Endodermal cell (in vitro differentiated cells): Measurements from ENCODE around the gene NCK2. TPM values are rescaled to one million over a fixed set of nuclear protein-coding genes. Genes with fewer than 3 reads are reported as not detected.
"Not testable (repeated sequence)": the region's sequence is repeated elsewhere in the genome, so short reads cannot be mapped to it uniquely, and the experiment has no call there.

Experiments
- DNase-seq: peaks from one replicate; pipeline ENCODE4 v3.0.0-alpha.2; 2017
- H3K27ac ChIP-seq: 2 replicates; pipeline ENCODE4 v1.5.1; 2013; ENCODE audit warnings: mild to moderate bottlenecking, low read depth, low read length, moderate library complexity
- H3K27me3 ChIP-seq: 2 replicates; pipeline ENCODE4 v1.6.1; 2013; ENCODE audit warnings: mild to moderate bottlenecking, low read length, moderate library complexity; ENCODE audit not compliant: insufficient read depth, control insufficient read depth, poor library complexity, severe bottlenecking
- H3K36me3 ChIP-seq: 2 replicates; pipeline ENCODE4 v1.7.0; 2013; ENCODE audit warnings: mild to moderate bottlenecking, low read length, moderate library complexity; ENCODE audit not compliant: control insufficient read depth, insufficient read depth
- H3K4me1 ChIP-seq: one replicate; pipeline ENCODE4 v1.7.0; 2013; ENCODE audit warnings: low read length; ENCODE audit not compliant: control insufficient read depth, insufficient read depth
- H3K4me3 ChIP-seq: 2 replicates; pipeline ENCODE4 v1.5.1; 2013; ENCODE audit warnings: mild to moderate bottlenecking, low read length, moderate library complexity
- H3K9ac ChIP-seq: 2 replicates; pipeline ENCODE4 v1.6.1; 2013; ENCODE audit warnings: mild to moderate bottlenecking, low read length, moderate library complexity; ENCODE audit not compliant: poor library complexity, severe bottlenecking; ENCODE audit errors: extremely low read depth
- H3K9me3 ChIP-seq: 2 replicates; pipeline ENCODE4 v1.6.1; 2013; ENCODE audit warnings: mild to moderate bottlenecking, low read length, moderate library complexity; ENCODE audit not compliant: control insufficient read depth
- H3K27ac Mint-ChIP-seq: 2 replicates; pipeline ENCODE4 v1.8.0; 2020; ENCODE audit warnings: mixed read lengths
- H3K27me3 Mint-ChIP-seq: 2 replicates; pipeline ENCODE4 v1.8.0; 2021; ENCODE audit warnings: mild to moderate bottlenecking, mixed read lengths; ENCODE audit not compliant: insufficient read depth
- H3K36me3 Mint-ChIP-seq: 2 replicates; pipeline ENCODE4 v1.8.0; 2020; ENCODE audit warnings: low read depth, mixed read lengths
- H3K4me1 Mint-ChIP-seq: 2 replicates; pipeline ENCODE4 v1.8.0; 2020; ENCODE audit warnings: mixed read lengths
- H3K4me3 Mint-ChIP-seq: 2 replicates; pipeline ENCODE4 v1.8.0; 2020; ENCODE audit warnings: mild to moderate bottlenecking, moderate library complexity, mixed read lengths
- H3K9me3 Mint-ChIP-seq: 2 replicates; pipeline ENCODE4 v1.8.0; 2020; ENCODE audit warnings: mild to moderate bottlenecking, mixed read lengths
- WGBS, 2 experiments: methylation state at CpG; one replicate each; pipeline versions ENCODE4 v1.1.5 to v1.1.7; 2013; ENCODE audit warnings: missing lambda C conversion rate in 2 of 2, mixed read lengths in 1 of 2; ENCODE audit not compliant: insufficient coverage in 1 of 2, insufficient read length in 1 of 2; 5-methylcytosine and 5-hydroxymethylcytosine counted together
- total RNA-seq, 2 donors: library from RNA; stranded (reverse); fragmentation: NEBNext Ultra II Directional in 1 of 2; extraction: Animal tissue kit (Norgen Biotek cat#: 25700) in 1 of 2; gene quantifications; 2 replicates in 1 of 2; 3 replicates in 1 of 2; pipeline ENCODE4 v1.2.1, GENCODE V29; 2021
- TF ChIP-seq, protein P1 (sequence below): fragments of 200-600 bp; sonication (generic); conservative IDR thresholded peaks from 2 replicates; pipeline ENCODE4 v1.5.0; 2021; ENCODE audit warnings: antibody characterized with exemption, mild to moderate bottlenecking

NCK2 gene
- total RNA-seq, 2 donors from 2014 or later: 58.9 to 63.8 TPM

DNA sequence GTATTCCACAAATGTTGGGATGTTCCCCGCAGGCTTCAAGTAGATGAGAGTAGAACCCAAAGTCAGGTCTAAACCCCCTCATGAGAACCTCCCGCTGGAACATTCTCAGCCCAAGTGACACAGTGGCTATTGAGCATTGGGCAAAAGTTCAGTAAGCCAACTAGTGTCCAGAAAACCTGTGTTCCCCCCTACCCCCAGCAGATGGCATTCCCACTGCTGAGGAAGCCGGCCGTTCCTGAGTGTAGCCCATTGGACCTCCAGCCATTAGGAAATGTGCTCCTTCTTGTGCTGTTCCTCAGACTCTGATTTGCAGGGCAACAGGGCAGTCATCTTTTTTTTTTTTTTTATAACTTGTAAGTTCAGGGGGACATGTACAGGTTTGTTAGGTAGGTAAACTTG is 152.1 kb downstream of the NCK2 start:
- Histone ChIP-seq H3K27me3 (no peaks in the 10 kb centered on the region), H3K4me3 (no peak overlapping the region), H3K4me1 (no peaks in the 10 kb centered on the region), H3K9me3 (peaks cover 11% of the 10 kb centered on the region), H3K27ac (no peak overlapping the region), H3K9ac (no peak overlapping the region), H3K36me3 (peaks cover 27% of the 10 kb centered on the region)
- DNase-seq: no peak
- TF ChIP-seq, protein P1, sequence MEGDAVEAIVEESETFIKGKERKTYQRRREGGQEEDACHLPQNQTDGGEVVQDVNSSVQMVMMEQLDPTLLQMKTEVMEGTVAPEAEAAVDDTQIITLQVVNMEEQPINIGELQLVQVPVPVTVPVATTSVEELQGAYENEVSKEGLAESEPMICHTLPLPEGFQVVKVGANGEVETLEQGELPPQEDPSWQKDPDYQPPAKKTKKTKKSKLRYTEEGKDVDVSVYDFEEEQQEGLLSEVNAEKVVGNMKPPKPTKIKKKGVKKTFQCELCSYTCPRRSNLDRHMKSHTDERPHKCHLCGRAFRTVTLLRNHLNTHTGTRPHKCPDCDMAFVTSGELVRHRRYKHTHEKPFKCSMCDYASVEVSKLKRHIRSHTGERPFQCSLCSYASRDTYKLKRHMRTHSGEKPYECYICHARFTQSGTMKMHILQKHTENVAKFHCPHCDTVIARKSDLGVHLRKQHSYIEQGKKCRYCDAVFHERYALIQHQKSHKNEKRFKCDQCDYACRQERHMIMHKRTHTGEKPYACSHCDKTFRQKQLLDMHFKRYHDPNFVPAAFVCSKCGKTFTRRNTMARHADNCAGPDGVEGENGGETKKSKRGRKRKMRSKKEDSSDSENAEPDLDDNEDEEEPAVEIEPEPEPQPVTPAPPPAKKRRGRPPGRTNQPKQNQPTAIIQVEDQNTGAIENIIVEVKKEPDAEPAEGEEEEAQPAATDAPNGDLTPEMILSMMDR: peak; percentile 65
- Mint-ChIP-seq H3K9me3 (peaks cover 27% of the 10 kb centered on the region), H3K36me3 (peaks cover 31% of the 10 kb centered on the region), H3K4me1 (no peaks in the 10 kb centered on the region), H3K27me3 (no peaks in the 10 kb centered on the region), H3K27ac (no peak overlapping the region), H3K4me3 (no peak overlapping the region)
- 93 to 100% methylated on average over 1 to 4 of the region's 4 CpGs for WGBS, 2 experiments

GRCh38 chr2:105897694-105898093 is 153.0 kb downstream of the NCK2 start:
- not testable (repeated sequence) for H3K9ac ChIP-seq, H3K27me3 Mint-ChIP-seq, H3K4me3 ChIP-seq, H3K27ac ChIP-seq, H3K27ac Mint-ChIP-seq, H3K4me3 Mint-ChIP-seq, H3K4me1 ChIP-seq, H3K4me1 Mint-ChIP-seq, DNase-seq, H3K27me3 ChIP-seq
- 96 to 100% methylated on average over 1 of the region's 1 CpG for WGBS, 2 experiments
- peaks cover 11% of the 10 kb centered on the region for H3K9me3 ChIP-seq
- Mint-ChIP-seq H3K36me3 (peaks cover 31% of the 10 kb centered on the region), H3K9me3 (peaks cover 27% of the 10 kb centered on the region)
- peaks cover 27% of the 10 kb centered on the region for H3K36me3 ChIP-seq

- Histone ChIP-seq H3K27ac (no peak overlapping the region), H3K4me3 (no peak overlapping the region), H3K9ac (no peak overlapping the region), H3K4me1 (no peaks in the 10 kb centered on the region), H3K27me3 (no peaks in the 10 kb centered on the region), H3K36me3 (no peaks in the 10 kb centered on the region), H3K9me3 (peaks cover under 1% of the 10 kb centered on the region)
- no peak for DNase-seq
- H3K27me3 Mint-ChIP-seq: no peaks in the 10 kb centered on the region
- 92 to 95% methylated on average over 6 to 7 of the region's 7 CpGs for WGBS, 2 experiments
- H3K4me1 Mint-ChIP-seq: no peaks in the 10 kb centered on the region
- no peak overlapping the region for H3K27ac Mint-ChIP-seq
- no peak overlapping the region for H3K4me3 Mint-ChIP-seq
- peaks cover 13% of the 10 kb centered on the region for H3K9me3 Mint-ChIP-seq
- H3K36me3 Mint-ChIP-seq: peaks cover 5% of the 10 kb centered on the region
- TF ChIP-seq, protein P1: no peak
Observed at GRCh38 chr2:105903051-105903674, 158.5 kb downstream of the NCK2 start.

- Histone ChIP-seq H3K27ac (no peak overlapping the region), H3K4me3 (no peak overlapping the region), H3K9me3 (no peaks in the 10 kb centered on the region), H3K4me1 (no peaks in the 10 kb centered on the region), H3K9ac (no peak overlapping the region), H3K36me3 (no peaks in the 10 kb centered on the region), H3K27me3 (no peaks in the 10 kb centered on the region)
- TF ChIP-seq, protein P1: no peak
- WGBS, 2 experiments: 80 to 97% methylated on average over 1 to 2 of the region's 2 CpGs
- Mint-ChIP-seq H3K27me3 (no peaks in the 10 kb centered on the region), H3K36me3 (no peaks in the 10 kb centered on the region), H3K27ac (no peak overlapping the region), H3K4me1 (peaks cover 8% of the 10 kb centered on the region), H3K9me3 (no peaks in the 10 kb centered on the region), H3K4me3 (no peak overlapping the region)
- no peak for DNase-seq
Observed at GRCh38 chr2:105904938-105905337, 160.2 kb downstream of the NCK2 start.
